Measurements from ENCODE around the gene MSL1. TPM values are rescaled to one million over a fixed set of nuclear protein-coding genes. Genes with fewer than 3 reads are reported as not detected.
A peak's percentile ranks its signal among the peaks of the same experiment; 100 is the strongest.

Gene MSL1
- total and polyA plus RNA-seq, 8 donors: 29.3 to 322 (median 68.4) TPM

DNA sequence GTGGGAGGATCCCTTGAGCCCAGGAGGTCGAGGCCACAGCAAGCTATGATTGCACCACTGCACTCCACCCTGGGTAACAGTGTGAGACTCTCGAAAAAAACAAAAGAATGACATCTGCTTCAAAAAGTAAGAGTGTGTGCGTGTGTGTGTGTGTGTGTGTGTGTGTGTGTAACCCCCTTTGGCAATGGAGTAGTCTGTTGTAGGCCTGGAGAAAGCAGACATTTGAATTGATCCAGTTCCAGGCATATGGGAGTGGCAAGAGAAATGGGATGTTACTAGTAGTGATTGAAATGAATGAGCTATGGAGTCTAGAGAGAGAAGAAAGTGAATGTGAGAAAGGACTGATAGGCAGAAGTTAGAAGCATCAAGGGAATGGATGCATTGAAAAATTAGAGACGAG lies 28.5 kb downstream of the MSL1 start:
- Histone ChIP-seq H3K27me3 (no peaks in the 10 kb centered on the region), H3K4me1 (peaks cover 0 to 66% (median 29%) of the 10 kb centered on the region in 4 donors), H3K27ac (no peak overlapping the region), H3K9me3 (no peaks in the 10 kb centered on the region), H3K36me3 (peaks cover 20 to 98% (median 96%) of the 10 kb centered on the region in 4 donors), H3K4me3 (no peak overlapping the region)
- 68 to 84% (median 79%) methylated on average over 4 of the region's 4 CpGs for WGBS, 5 donors
- DNase-seq: no peak
- intact Hi-C loops (cut with DNase I; ENCODE audit: low total_unique reads): loop anchor here (10.0 kb wide), 1 partner anchor 115 kb away; no protein-coding TSS in a partner anchor
- TF ChIP-seq POLR2AphosphoS5 (IDR thresholded peaks at IDR 0.05) (no peak), POLR2A (IDR thresholded peaks at IDR 0.05) (no peak), EP300 (IDR thresholded peaks at IDR 0.05) (no peak)
- TF ChIP-seq, protein P1, sequence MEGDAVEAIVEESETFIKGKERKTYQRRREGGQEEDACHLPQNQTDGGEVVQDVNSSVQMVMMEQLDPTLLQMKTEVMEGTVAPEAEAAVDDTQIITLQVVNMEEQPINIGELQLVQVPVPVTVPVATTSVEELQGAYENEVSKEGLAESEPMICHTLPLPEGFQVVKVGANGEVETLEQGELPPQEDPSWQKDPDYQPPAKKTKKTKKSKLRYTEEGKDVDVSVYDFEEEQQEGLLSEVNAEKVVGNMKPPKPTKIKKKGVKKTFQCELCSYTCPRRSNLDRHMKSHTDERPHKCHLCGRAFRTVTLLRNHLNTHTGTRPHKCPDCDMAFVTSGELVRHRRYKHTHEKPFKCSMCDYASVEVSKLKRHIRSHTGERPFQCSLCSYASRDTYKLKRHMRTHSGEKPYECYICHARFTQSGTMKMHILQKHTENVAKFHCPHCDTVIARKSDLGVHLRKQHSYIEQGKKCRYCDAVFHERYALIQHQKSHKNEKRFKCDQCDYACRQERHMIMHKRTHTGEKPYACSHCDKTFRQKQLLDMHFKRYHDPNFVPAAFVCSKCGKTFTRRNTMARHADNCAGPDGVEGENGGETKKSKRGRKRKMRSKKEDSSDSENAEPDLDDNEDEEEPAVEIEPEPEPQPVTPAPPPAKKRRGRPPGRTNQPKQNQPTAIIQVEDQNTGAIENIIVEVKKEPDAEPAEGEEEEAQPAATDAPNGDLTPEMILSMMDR (IDR thresholded peaks at IDR 0.05): no peak

DNA sequence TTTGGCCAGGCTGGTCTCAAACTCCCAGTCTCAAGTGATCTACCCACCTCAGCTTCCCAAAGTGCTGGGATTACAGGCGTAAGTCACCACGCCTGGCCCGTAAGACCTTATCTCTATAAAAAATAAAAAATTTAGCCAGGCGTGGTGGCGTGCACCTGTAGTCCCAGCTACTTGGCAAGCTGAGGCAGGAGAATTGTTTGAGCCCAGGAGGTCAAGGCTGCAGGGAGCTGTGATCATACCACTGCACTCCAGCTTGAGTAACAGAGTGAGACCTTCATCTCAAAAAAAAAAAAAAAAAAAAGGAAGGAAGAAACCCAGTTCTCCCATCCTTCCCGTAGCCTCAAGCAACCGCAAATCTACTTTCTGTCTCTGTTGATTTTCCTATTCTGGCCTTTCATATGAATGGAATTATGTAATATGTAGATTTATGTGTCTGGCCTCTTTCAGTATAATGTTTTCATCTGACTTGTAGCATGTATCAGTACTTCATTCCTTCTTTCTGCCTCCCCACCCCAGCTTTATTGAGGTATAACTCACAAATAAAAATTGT lies 29.7 kb downstream of the MSL1 start:
- WGBS, 5 donors: 54 to 71% (median 58%) methylated on average over 7 of the region's 7 CpGs
- DNase-seq: no peak
- H3K27ac ChIP-seq: peak overlapping the region in 1 of 5 donors; percentile 8
- no peak overlapping the region for H3K4me3 ChIP-seq
- no peaks in the 10 kb centered on the region for H3K27me3 ChIP-seq
- peaks cover 0 to 63% (median 31%) of the 10 kb centered on the region in 4 donors for H3K4me1 ChIP-seq
- intact Hi-C loops (cut with DNase I; ENCODE audit: low total_unique reads): loop anchor here (10.0 kb wide), 1 partner anchor 117 kb away; no protein-coding TSS in a partner anchor
- H3K36me3 ChIP-seq: peaks cover 16 to 98% (median 95%) of the 10 kb centered on the region in 4 donors
- TF ChIP-seq, protein P1 (IDR thresholded peaks at IDR 0.05): no peak
- no peak for TF ChIP-seq POLR2A (IDR thresholded peaks at IDR 0.05)
- H3K9me3 ChIP-seq: no peaks in the 10 kb centered on the region

DNA sequence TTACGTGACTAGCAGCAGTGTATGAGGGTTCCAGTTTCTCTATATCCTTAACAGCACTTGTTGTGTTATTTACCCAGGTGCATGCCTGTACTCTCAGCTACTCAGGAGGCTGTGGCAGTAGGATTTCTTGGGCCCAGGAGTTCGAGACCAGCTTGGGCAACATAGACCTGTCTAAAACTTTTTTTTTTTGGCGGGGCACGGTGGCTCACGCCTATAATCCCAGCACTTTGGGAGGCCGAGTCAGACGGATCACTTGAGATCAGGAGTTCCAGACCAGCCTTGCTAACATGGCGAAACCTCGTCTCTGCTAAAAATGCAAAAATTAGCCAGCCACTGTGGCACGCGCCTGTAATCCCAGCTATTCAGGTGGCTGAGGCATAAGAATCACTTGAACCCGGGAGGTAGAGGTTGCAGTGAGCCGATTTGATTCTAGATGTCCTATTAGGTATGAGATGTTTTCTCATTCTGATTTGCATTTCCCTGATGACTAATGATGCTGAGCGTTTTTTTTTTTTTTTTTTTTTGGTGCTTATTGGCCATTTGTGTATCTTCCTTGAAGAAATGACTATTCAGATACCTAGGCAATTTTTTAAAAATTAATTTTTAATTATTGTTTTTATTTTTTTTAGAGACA lies 31.9 kb downstream of the MSL1 start:
- intact Hi-C loops (cut with DNase I; ENCODE audit: low total_unique reads): loop anchor here (10.0 kb wide), 1 partner anchor 119 kb away; no protein-coding TSS in a partner anchor
- DNase-seq: no peak
- Histone ChIP-seq H3K4me1 (peaks cover 0 to 66% (median 32%) of the 10 kb centered on the region in 4 donors), H3K27ac (peak overlapping the region in 2 of 5 donors; percentile 17 to 30), H3K9me3 (no peaks in the 10 kb centered on the region), H3K4me3 (no peak overlapping the region), H3K36me3 (peaks cover 17 to 80% (median 77%) of the 10 kb centered on the region in 4 donors), H3K27me3 (no peaks in the 10 kb centered on the region)
- TF ChIP-seq, protein P1 (IDR thresholded peaks at IDR 0.05): no peak
- TF ChIP-seq POLR2AphosphoS5 (IDR thresholded peaks at IDR 0.05): no peak
- no peak for TF ChIP-seq EP300 (IDR thresholded peaks at IDR 0.05)
- TF ChIP-seq POLR2A (IDR thresholded peaks at IDR 0.05): no peak
- WGBS, 5 donors: 83 to 91% (median 89%) methylated on average over 14 of the region's 14 CpGs

GRCh38 chr17:40157973-40158372 lies 36.2 kb downstream of the MSL1 start:
- intact Hi-C loops (cut with DNase I; ENCODE audit: low total_unique reads): loop anchor here (10.0 kb wide), 1 partner anchor 123 kb away; no protein-coding TSS in a partner anchor
- Histone ChIP-seq H3K27ac (peak overlapping the region in 4 of 5 donors; percentile 2 to 44 (median 34)), H3K36me3 (peaks cover 28 to 75% (median 72%) of the 10 kb centered on the region in 4 donors), H3K4me3 (no peak overlapping the region), H3K27me3 (no peaks in the 10 kb centered on the region), H3K4me1 (peaks cover 0 to 39% (median 19%) of the 10 kb centered on the region in 4 donors), H3K9me3 (no peaks in the 10 kb centered on the region)
- DNase-seq: no peak
- WGBS, 5 donors: 67 to 85% (median 80%) methylated on average over 2 of the region's 2 CpGs
- TF ChIP-seq EP300 (IDR thresholded peaks at IDR 0.05) (no peak), POLR2A (IDR thresholded peaks at IDR 0.05) (no peak), POLR2AphosphoS5 (IDR thresholded peaks at IDR 0.05) (no peak)
- TF ChIP-seq, protein P1 (IDR thresholded peaks at IDR 0.05): no peak
